GM23338 (cell line): ENCODE measurements around the gene MPST. TPM values are rescaled to one million over a fixed set of nuclear protein-coding genes. Genes with fewer than 3 reads are reported as not detected.

Experiments used
- ATAC-seq: fragments of 200-7000 bp; cut with Tn5 transposase; 3 replicates; pipeline ENCODE4 v1.9.1; 2020
- DNase-seq: peaks from one replicate; pipeline ENCODE4 v3.0.0-alpha.2; 2015; ENCODE audit warnings: low spot score
- H2AFZ ChIP-seq: fragments of 200-600 bp; sonication (generic); 2 replicates; pipeline ENCODE4 v1.8.0; 2016; ENCODE audit warnings: antibody characterized with exemption, mild to moderate bottlenecking, moderate library complexity
- H3F3A ChIP-seq: fragments of 200-600 bp; sonication (generic); replicated peaks from 2 replicates; pipeline ENCODE4 v1.8.0; 2017; ENCODE audit warnings: antibody characterized with exemption, mixed run types, low read depth
- H3K27ac ChIP-seq: fragments of 200-600 bp; sonication (generic); 2 replicates; pipeline ENCODE4 v1.6.1; 2016; ENCODE audit warnings: low read depth
- H3K27me3 ChIP-seq: fragments of 200-600 bp; sonication (generic); 2 replicates; pipeline ENCODE4 v1.8.0; 2016; ENCODE audit warnings: mild to moderate bottlenecking, mixed run types, moderate library complexity; ENCODE audit not compliant: insufficient read depth
- H3K36me3 ChIP-seq: fragments of 200-600 bp; sonication (generic); 2 replicates; pipeline ENCODE4 v1.8.0; 2016; ENCODE audit warnings: mild to moderate bottlenecking; ENCODE audit not compliant: insufficient read depth
- H3K4me1 ChIP-seq: fragments of 200-600 bp; sonication (generic); 2 replicates; pipeline ENCODE4 v1.8.0; 2016; ENCODE audit warnings: mild to moderate bottlenecking, moderate library complexity; ENCODE audit not compliant: insufficient read depth
- H3K4me2 ChIP-seq: fragments of 200-600 bp; sonication (generic); 2 replicates; pipeline ENCODE4 v1.7.1; 2017; ENCODE audit warnings: mixed run types
- H3K4me3 ChIP-seq: fragments of 200-600 bp; sonication (generic); 2 replicates; pipeline ENCODE4 v1.6.1; 2016; ENCODE audit warnings: mixed run types
- H3K79me2 ChIP-seq: fragments of 200-600 bp; sonication (generic); replicated peaks from 2 replicates; pipeline ENCODE4 v1.8.0; 2017; ENCODE audit warnings: mild to moderate bottlenecking; ENCODE audit not compliant: insufficient read depth
- H3K9me2 ChIP-seq: fragments of 200-600 bp; sonication (generic); 2 replicates; pipeline ENCODE4 v1.8.0; 2017; ENCODE audit not compliant: insufficient read depth
- H4K20me1 ChIP-seq: fragments of 200-600 bp; sonication (generic); replicated peaks from 2 replicates; pipeline ENCODE4 v1.8.0; 2017; ENCODE audit warnings: mild to moderate bottlenecking; ENCODE audit not compliant: insufficient read depth
- H3K27ac Mint-ChIP-seq: 2 replicates; pipeline ENCODE4 v1.8.0; 2020; ENCODE audit warnings: inconsistent platforms, mild to moderate bottlenecking, moderate library complexity, mixed read lengths
- H3K27me3 Mint-ChIP-seq: 3 replicates; pipeline ENCODE4 v1.8.0; 2022; ENCODE audit warnings: low read depth, mild to moderate bottlenecking, moderate library complexity, mixed read lengths, inconsistent platforms; ENCODE audit not compliant: insufficient read depth, poor library complexity
- H3K36me3 Mint-ChIP-seq: 3 replicates; pipeline ENCODE4 v1.8.0; 2021; ENCODE audit warnings: low read depth, mild to moderate bottlenecking, inconsistent platforms, moderate library complexity, mixed read lengths
- H3K4me1 Mint-ChIP-seq: 3 replicates; pipeline ENCODE4 v1.8.0; 2020; ENCODE audit warnings: mild to moderate bottlenecking, inconsistent platforms, mixed read lengths
- H3K4me3 Mint-ChIP-seq: 3 replicates; pipeline ENCODE4 v1.8.0; 2021; ENCODE audit warnings: moderate library complexity, mild to moderate bottlenecking, inconsistent platforms, mixed read lengths
- H3K9me3 Mint-ChIP-seq: 3 replicates; pipeline ENCODE4 v1.8.0; 2020; ENCODE audit warnings: moderate library complexity, mild to moderate bottlenecking, inconsistent platforms, mixed read lengths
- CREB1 ChIP-seq: fragments of 250-450 bp; sonication (Bioruptor Pico); IDR thresholded peaks from 2 replicates; pipeline ENCODE4 v1.5.0; 2020; ENCODE audit warnings: low read depth, mild to moderate bottlenecking, moderate library complexity
- CTCF ChIP-seq, 2 experiments: fragments of 200-600 bp in 1 of 2; sonication (generic) in 1 of 2; conservative IDR thresholded peaks; 2 replicates each; pipeline versions ENCODE4 v1.5.1 to v1.6.1; 2016 to 2017; ENCODE audit warnings: antibody characterized with exemption in 2 of 2, low read depth in 2 of 2, mild to moderate bottlenecking in 2 of 2, moderate library complexity in 1 of 2
- ETS1 ChIP-seq: IDR thresholded peaks from 2 replicates; pipeline ENCODE4 v1.6.1; 2016; ENCODE audit warnings: antibody characterized with exemption
- EZH2 ChIP-seq: fragments of 200-600 bp; sonication (generic); IDR thresholded peaks from one replicate; pipeline ENCODE4 v1.8.0; 2017; ENCODE audit warnings: antibody characterized with exemption, mild to moderate bottlenecking, low read depth; ENCODE audit not compliant: unreplicated experiment
- JUNB ChIP-seq: IDR thresholded peaks from one replicate; pipeline ENCODE4 v1.6.1; 2016; ENCODE audit warnings: antibody characterized with exemption; ENCODE audit not compliant: unreplicated experiment
- POLR2AphosphoS5 ChIP-seq: IDR thresholded peaks from 2 replicates; pipeline ENCODE4 v1.6.1; 2016; ENCODE audit warnings: antibody characterized with exemption, low read depth
- REST ChIP-seq: IDR thresholded peaks from one replicate; pipeline ENCODE4 v1.6.1; 2018; ENCODE audit warnings: antibody characterized with exemption; ENCODE audit not compliant: unreplicated experiment
- STAT1 ChIP-seq: IDR thresholded peaks from one replicate; pipeline ENCODE4 v1.6.1; 2016; ENCODE audit warnings: antibody characterized with exemption; ENCODE audit not compliant: unreplicated experiment
- ZNF114 ChIP-seq: fragments of 250-450 bp; sonication (Bioruptor Pico); IDR thresholded peaks from 2 replicates; pipeline ENCODE4 v1.5.0; 2020; ENCODE audit warnings: mild to moderate bottlenecking, moderate library complexity
- ZNF331 ChIP-seq: fragments of 250-450 bp; sonication (Bioruptor Pico); IDR thresholded peaks from 2 replicates; pipeline ENCODE4 v1.5.0; 2020; ENCODE audit warnings: low read depth, mild to moderate bottlenecking, moderate library complexity
- polyA plus RNA-seq: library from polyadenylated mRNA; unstranded; fragments of >200 nt; fragmentation: Nextera tagmentation; extraction: Ambion mirVana; gene quantifications from 2 replicates; pipeline ENCODE4 v1.2.1, GENCODE V29; 2016
- total RNA-seq: library from RNA; depleted of rRNA; stranded (reverse); fragments of >200 nt; shearing (Covaris generic); gene quantifications from 2 replicates; pipeline ENCODE4 v1.2.3, GENCODE V29; 2014

Gene MPST
- total and polyA plus RNA-seq, 2 experiments from 2014 or later, result 86.2 to 158 TPM

- peak; percentile 98 for ATAC-seq
- peak overlapping the region; percentile 55 for H3K4me3 ChIP-seq
- H3K9me3 Mint-ChIP-seq, result no peaks in the 10 kb centered on the region; the same call in 2 of the 3 replicates
- H3K27me3 Mint-ChIP-seq, result peaks cover 3% of the 10 kb centered on the region
- H4K20me1 ChIP-seq, result no peaks in the 10 kb centered on the region
- peak overlapping the region; percentile 75 for H3K4me3 Mint-ChIP-seq
- H3K4me2 ChIP-seq, result peak overlapping the region; percentile 79
- no peaks in the 10 kb centered on the region for H3K4me1 ChIP-seq
- H3K27ac ChIP-seq, result no peak overlapping the region
- TF ChIP-seq CTCF (conservative IDR thresholded peaks at IDR 0.05; ENCODE audit: low read depth in 2 of 2), result peak; percentile 69 to 89
- no peak for TF ChIP-seq REST
- H3K27me3 ChIP-seq, result no peaks in the 10 kb centered on the region
- H3K36me3 ChIP-seq, result no peaks in the 10 kb centered on the region
- peak overlapping the region; percentile 82 for H2AFZ ChIP-seq
- peak overlapping the region; percentile 87; the same call in 1 of the 2 replicates for H3K27ac Mint-ChIP-seq
- peaks cover 17% of the 10 kb centered on the region for H3K4me1 Mint-ChIP-seq
- no peaks in the 10 kb centered on the region for H3K9me2 ChIP-seq
- DNase-seq, result peak; percentile 94
- no peaks in the 10 kb centered on the region for H3K79me2 ChIP-seq
- no peaks in the 10 kb centered on the region for H3F3A ChIP-seq
- H3K36me3 Mint-ChIP-seq, result no peaks in the 10 kb centered on the region
Measured at GRCh38 chr22:36977401-36977861, 42.1 kb upstream of the MPST start.

GRCh38 chr22:36977947-36978660, 41.4 kb upstream of the MPST start:
- Histone ChIP-seq H3K9me2 (no peaks in the 10 kb centered on the region), H3K79me2 (no peaks in the 10 kb centered on the region), H3K4me2 (peak overlapping the region; percentile 79), H3K27me3 (no peaks in the 10 kb centered on the region), H3F3A (no peaks in the 10 kb centered on the region), H3K27ac (no peak overlapping the region), H3K4me1 (no peaks in the 10 kb centered on the region), H2AFZ (peak overlapping the region; percentile 82), H3K36me3 (no peaks in the 10 kb centered on the region), H4K20me1 (no peaks in the 10 kb centered on the region), H3K4me3 (peak overlapping the region; percentile 55)
- H3K36me3 Mint-ChIP-seq, result no peaks in the 10 kb centered on the region
- ATAC-seq (peak; percentile 76), DNase-seq (peak; percentile 92)
- H3K27ac Mint-ChIP-seq, result no peak overlapping the region
- peaks cover 17% of the 10 kb centered on the region for H3K4me1 Mint-ChIP-seq
- no peaks in the 10 kb centered on the region; the same call in 2 of the 3 replicates for H3K9me3 Mint-ChIP-seq
- H3K4me3 Mint-ChIP-seq, result peak overlapping the region; percentile 75
- H3K27me3 Mint-ChIP-seq, result peaks cover 5% of the 10 kb centered on the region
- TF ChIP-seq ETS1 (peak; percentile 45; the same call in 1 of the 2 replicates), ZNF331 (CRISPR knock-in tag) (no peak), CTCF (conservative IDR thresholded peaks at IDR 0.05; ENCODE audit: low read depth in 2 of 2) (peak; percentile 83 to 98), ZNF114 (CRISPR knock-in tag) (no peak), CREB1 (CRISPR knock-in tag) (peak; percentile 77), STAT1 (no peak), EZH2 (no peak), REST (no peak), POLR2AphosphoS5 (peak; percentile 45; the same call in 1 of the 2 replicates), JUNB (no peak)
